Measurements from ENCODE around the gene PTGIR.
"Not testable (repeated sequence)": the region's sequence is repeated elsewhere in the genome, so short reads cannot be mapped to it uniquely, and the experiment has no call there.

Gene PTGIR

DNA sequence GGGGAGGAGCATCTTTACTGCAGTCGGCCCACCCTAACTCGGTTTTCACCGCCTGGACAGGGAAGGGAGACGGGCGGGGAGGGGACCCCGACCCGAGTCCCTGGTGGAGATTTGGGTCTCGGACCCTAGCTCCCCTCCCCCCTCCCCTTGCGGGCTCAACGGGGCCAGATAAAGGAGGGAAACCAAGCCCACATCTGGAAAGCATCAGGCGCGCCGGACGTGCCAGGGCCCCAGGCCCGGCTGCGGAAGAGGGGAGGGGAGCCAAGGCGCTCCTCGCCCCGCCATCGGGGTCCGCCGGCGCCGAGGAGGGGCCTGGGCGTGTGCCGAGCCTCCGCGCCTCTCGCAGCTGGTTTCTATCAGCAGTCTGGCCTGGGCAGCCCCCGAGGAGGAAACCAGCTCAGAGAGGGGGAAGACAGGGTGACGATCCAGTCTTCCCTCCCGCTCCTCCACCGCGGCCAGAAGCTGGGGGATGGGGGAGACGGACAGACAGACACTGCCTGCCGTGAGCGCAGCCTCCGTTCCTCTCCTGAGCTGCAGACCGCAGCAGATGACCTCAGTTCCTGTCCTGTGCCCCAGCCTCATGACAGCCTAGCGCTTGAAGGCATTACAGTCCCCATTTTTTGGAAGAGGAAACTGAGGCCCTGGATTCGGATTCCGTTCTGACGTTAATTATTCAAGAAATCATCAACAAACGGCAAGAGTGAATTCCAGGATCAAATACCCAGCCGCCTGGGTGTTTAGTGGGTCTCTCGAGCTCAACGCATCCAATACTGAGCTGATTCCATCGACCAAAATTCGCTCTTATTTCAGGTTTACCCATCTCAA is 14.7 kb upstream of the PTGIR start:
- no peak for DNase-seq (ENCODE audit: low read depth in 2 of 2, low spot score in 1 of 2)

DNA sequence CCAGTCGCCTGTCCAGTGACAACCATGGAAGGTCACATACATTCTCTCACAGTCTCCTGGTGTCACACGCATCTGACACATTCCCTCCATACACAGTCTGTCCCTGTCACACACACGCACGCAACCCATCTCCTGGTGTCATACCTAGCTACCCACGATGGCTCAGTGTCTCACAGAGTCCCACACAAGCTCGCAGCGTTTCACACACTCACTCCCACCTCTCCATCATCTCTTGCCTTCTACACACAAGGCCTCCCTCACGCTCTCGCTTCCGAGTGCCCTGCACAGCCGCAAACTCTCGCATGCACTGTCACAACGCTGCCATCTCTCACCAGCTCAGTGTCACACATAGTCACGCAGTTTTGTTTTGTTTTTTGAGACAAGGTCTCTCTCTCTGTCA is 12.3 kb upstream of the PTGIR start:
- DNase-seq (ENCODE audit: low read depth in 2 of 2, low spot score in 1 of 2) = no peak

DNA sequence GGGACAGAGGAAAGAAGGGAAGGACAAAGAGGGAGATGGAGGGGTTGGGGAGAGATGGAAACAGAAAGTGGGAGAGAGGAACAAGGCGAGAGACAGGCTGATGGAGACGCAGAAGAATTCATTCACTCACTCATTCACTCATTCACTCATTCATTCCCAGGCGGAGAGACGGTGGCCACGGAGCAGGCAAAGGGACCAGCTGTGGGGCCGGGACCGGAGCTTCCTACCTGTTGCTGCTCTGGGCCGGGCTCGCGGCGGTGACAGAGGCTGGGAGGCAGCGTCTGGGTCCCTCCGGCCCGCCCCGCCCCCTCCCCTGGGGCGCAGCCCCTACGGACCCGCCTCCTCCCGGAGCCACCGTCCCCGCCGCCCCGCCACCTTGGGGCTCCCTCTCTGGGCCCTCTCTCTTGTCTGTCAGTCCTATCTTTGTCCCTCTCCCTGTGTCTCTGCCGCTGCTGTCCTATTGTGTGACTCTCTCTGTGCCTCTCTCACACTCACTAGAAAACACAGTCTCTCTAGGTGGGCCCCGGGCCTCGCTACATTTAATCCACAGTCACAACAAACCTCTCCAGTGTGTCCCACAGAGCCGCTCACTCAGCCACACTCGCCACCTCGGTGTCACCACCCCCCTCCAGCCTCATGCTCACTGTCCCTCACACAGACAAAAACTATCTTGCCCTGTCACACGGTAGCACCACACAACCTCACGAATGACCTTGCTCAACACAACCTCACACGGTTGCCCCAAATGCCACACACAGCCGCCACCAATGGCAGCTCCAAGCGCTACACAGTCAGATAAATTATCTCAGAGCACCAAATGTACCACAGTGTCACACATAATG is 11.3 kb upstream of the PTGIR start, which contains the start of gene GNG8:
Gene GNG8, minus strand, starts transcription at position 283 of the 842 bp plus-strand sequence. CDS start 1,520 bp downstream, outside the sequence.
- no peak for DNase-seq (ENCODE audit: low read depth in 2 of 2, low spot score in 1 of 2)

GRCh38 chr19:46634656-46635218 is 9.8 kb upstream of the PTGIR start:
- no peak for DNase-seq (ENCODE audit: low read depth in 2 of 2, low spot score in 1 of 2)

DNA sequence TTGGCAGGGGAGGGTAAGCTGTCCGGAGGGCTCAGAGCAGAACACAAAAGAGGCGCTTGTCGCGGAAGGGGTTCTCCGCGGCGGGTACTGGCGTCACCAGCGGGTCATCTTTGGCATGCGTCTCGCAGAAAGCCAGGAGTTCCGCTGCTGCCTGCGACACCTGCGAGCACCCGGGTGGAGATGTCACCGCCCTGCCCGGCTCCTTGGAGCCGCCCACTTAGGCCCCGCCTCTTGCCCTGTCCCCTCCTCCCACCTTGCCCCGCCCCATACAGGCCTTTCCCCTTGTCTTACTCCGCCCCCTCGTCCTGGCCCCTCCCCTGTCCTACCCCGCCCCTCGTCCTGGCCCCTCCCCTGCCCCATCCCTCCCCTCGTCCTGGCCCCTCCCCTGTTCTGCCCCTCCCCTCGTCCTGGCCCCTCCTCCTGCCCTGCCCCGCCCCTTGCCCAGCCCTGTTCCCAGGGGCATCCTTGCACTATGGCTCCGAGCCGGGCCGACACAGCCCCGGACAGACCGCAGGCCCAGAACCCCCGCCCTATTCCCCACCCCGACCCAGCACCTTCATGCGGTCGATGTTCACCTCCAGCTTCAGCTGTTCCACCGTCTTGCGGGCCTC is 9.3 kb upstream of the PTGIR start:
- DNase-seq (ENCODE audit: low read depth in 2 of 2, low spot score in 1 of 2) = peak; percentile 77 to 86

DNA sequence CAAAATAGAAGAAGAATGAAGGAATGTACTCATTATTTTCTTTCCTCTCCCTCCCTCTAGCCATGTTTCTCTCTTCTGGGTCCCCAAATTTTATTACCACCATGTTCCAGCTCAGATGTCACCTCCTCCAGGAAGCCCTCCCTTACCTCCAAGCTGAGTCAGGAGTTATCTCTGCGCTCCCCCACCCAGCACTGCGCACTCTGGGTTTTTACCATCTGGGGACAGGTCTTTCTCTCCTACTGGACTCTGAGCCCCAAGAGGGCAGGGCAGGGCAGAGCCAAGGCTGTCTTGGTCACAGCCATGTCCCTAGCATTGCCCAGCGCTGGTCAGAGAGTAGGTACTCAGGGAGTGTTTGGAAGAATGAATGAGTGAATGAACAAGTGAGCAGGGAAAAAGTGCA is 8.2 kb upstream of the PTGIR start:
- DNase-seq (ENCODE audit: low read depth in 2 of 2, low spot score in 1 of 2) = no peak

DNA sequence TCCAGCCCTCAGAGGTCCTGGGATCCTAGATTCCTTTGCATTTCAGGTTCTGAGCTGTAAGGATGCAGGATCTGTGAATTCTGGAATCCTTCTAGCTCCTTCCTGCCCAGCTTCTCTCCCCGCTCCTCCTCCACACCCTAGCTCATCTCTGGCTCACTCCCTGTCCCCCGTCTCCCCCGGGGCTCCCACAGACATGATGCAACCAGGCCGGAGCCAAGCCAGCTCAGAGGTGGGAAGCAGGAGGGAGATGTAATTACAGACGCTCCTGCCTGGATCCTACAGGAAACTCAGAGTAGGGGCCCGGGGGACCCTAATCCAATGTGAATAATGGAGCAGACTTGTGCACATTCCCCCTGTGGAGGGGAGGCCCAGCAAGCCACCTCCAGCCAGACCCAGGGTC is 6.6 kb upstream of the PTGIR start:
- DNase-seq (ENCODE audit: low read depth in 2 of 2, low spot score in 1 of 2) = no peak

GRCh38 chr19:46630586-46631205 is 5.8 kb upstream of the PTGIR start:
- no peak for DNase-seq (ENCODE audit: low read depth in 2 of 2, low spot score in 1 of 2)

DNA sequence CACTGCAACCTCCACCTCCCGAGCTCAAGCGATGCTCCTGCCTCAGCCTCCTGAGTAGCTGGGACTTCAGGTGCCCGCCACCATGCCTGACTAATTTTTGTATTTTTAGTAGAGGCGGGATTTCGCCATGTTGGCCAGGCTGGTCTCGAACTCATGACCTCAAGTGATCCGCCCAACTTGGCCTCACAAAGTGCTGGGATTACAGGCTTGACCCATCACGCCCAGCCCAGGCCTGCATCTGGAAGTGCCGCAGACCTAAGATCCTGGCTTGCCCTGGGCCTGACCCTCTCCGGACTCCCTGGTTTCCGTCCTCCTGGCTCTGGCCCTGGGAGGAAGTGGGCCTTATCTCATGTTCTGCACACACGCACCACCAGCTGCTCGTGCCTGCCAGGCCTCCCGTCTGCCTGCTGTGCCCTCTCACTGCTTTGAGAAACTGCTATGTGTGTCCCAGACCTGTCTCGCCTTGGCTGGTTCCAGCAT is 4.7 kb upstream of the PTGIR start:
- no peak for DNase-seq (ENCODE audit: low read depth in 2 of 2, low spot score in 1 of 2)

DNA sequence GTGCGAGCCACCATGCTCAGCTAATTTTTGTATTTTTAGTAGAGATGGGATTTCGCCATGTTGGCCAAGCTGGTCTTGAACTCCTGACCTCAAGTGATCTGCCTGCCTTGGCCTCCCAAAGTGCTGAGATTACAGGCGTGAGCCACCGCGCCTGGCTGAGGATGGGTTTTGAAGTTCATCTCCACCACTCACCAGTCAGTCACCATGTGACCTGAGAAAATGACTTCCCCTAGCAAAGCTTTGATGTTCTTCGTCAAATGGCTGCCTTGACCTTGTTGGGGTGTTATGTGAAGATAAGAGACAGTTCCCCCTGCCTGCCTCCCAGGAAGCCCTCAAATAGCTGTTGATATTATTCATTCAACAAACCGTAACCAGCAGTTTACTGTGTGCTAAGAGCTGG is 4.1 kb upstream of the PTGIR start:
- not testable (repeated sequence) for DNase-seq (ENCODE audit: low read depth in 2 of 2, low spot score in 1 of 2)

GRCh38 chr19:46626446-46626845 is 1.6 kb upstream of the PTGIR start:
- no peak for DNase-seq (ENCODE audit: low read depth in 2 of 2, low spot score in 1 of 2)

GRCh38 chr19:46625731-46626130 is 842 bp upstream of the PTGIR start:
- DNase-seq (ENCODE audit: low read depth in 2 of 2, low spot score in 1 of 2) = no peak

DNA sequence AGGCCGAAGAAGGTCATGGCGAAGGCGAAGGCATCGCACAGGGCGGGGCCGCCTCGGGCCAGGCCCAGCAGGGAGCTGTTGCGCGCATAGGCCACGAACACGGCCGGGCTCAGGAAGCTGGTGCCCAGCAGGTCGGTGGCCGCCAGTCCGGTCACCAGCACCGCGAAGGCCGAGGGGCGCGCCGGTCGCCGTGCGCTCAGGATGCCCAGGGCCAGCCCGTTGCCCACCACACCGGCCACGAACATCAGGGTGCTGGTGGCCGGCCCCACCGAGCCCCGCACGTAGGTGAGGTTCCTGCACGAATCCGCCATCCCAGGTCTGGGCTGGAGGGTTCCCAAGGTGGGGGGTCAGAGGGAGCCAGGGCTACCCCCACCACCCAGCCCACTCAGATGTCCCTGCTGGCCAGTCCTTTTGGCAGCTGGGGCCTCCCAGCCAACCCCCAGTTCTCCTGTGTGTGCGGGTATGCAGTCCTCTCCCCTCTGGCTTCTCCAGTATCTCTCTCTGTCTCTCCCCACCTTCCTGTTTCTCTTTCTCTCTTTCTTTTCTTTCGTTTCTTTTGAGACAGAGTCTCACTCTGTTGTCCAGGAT is 880 bp downstream of the PTGIR start:
- no peak for DNase-seq (ENCODE audit: low read depth in 2 of 2, low spot score in 1 of 2)

DNA sequence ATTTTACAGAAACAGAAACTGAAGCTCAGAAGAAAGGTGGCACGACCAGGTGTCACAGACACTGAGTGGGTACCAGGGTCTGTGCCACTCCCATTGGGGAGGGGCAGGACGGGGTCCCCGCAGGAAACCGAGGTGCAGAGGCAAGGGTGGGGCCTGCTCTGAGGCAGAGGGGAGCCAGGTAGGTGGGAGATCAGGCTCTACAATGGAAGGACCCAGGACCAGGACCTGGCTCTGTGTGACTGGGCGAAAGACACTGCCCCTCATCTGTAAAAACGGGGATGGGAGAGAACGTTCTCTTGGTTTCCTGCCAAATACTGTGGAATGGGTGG is 2.8 kb downstream of the PTGIR start:
- DNase-seq (ENCODE audit: low read depth in 2 of 2, low spot score in 1 of 2) = no peak

- no peak for DNase-seq (ENCODE audit: low read depth in 2 of 2, low spot score in 1 of 2)
Measured at GRCh38 chr19:46621191-46622117, 3.4 kb downstream of the PTGIR start.

DNA sequence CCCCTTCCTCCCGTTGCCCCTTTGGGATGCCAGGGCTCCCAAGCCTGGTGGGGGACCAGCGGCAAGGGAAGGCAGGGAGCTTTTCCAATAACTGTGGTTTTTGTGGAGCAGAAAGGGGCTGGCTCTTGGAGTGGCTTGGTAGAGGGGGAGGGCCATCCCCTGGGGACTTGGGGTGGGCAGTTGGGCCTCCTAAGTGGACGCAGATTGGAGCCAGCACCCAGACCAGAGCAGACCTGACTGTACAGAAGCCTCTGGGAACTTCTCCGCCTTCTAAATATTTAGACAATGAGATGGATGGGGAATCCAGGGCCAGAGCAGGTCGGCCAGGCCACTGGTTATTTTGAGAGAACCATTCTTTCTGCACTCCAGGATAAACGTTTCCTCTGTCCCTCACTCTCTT is 4.2 kb downstream of the PTGIR start:
- DNase-seq (ENCODE audit: low read depth in 2 of 2, low spot score in 1 of 2) = no peak

GRCh38 chr19:46620267-46620666 is 4.6 kb downstream of the PTGIR start:
- no peak for DNase-seq (ENCODE audit: low read depth in 2 of 2, low spot score in 1 of 2)

GRCh38 chr19:46618670-46619231 is 6.1 kb downstream of the PTGIR start:
- DNase-seq (ENCODE audit: low read depth in 2 of 2, low spot score in 1 of 2) = no peak

DNA sequence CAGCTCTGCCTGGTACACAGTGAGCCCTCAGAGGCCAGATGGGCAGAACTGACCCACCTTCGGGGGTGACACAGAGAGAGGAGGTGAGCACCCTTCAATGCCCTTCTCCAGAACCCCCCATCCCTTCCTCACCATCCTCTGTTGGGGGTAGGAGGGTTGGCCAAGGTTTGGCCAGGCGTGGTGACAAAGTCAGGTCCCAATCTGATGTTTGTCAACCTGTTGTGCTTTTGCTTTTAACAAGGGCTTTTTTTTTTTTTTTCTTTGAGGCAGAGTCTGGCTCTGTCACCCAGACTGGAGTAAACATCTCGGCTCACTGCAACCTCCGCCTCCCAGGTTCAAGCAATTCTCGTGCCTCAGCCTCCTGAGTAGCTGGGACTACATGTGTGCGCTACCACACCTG is 7.3 kb downstream of the PTGIR start:
- no peak for DNase-seq (ENCODE audit: low read depth in 2 of 2, low spot score in 1 of 2)
